Breast epithelium (tissue), 3 donors: ENCODE measurements around the gene RAPH1.

ENCODE experiments used
- POLR2A ChIP-seq: fragments of 450-650 bp; IDR thresholded peaks from one replicate; pipeline ENCODE4 v1.6.1; 2016; ENCODE audit warnings: antibody characterized with exemption, mild to moderate bottlenecking, moderate library complexity
- TF ChIP-seq, protein P1 (sequence below), 3 donors: fragments of 450-650 bp; IDR thresholded peaks; one replicate each; pipeline ENCODE4 v1.5.1; 2016 to 2017; ENCODE audit warnings: antibody characterized with exemption in 3 of 3, mild to moderate bottlenecking in 3 of 3, moderate library complexity in 3 of 3

DNA sequence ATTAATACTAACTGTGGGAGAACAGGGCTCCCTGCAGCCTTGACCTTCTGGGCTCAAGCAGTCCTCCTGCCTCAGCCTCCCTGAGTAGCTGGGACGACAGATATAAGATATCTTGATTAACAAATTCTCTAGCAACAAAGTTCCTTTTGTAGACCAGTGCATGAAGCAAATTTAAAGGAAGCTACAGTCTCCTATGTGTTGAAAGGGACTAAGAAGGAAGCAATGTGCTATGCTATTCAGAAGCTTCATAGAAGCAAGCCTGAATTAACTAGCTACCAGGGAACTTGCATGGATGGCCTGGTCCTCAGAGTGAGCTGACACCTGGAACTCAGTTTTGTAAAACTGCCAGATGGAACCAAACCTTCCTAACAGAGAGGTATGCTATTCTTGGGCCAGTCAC lies 33.2 kb downstream of the RAPH1 start:
- TF ChIP-seq, protein P1, sequence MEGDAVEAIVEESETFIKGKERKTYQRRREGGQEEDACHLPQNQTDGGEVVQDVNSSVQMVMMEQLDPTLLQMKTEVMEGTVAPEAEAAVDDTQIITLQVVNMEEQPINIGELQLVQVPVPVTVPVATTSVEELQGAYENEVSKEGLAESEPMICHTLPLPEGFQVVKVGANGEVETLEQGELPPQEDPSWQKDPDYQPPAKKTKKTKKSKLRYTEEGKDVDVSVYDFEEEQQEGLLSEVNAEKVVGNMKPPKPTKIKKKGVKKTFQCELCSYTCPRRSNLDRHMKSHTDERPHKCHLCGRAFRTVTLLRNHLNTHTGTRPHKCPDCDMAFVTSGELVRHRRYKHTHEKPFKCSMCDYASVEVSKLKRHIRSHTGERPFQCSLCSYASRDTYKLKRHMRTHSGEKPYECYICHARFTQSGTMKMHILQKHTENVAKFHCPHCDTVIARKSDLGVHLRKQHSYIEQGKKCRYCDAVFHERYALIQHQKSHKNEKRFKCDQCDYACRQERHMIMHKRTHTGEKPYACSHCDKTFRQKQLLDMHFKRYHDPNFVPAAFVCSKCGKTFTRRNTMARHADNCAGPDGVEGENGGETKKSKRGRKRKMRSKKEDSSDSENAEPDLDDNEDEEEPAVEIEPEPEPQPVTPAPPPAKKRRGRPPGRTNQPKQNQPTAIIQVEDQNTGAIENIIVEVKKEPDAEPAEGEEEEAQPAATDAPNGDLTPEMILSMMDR (IDR thresholded peaks at IDR 0.05), result no peak
- no peak for TF ChIP-seq POLR2A
